HepG2 (cell line): ENCODE results near the gene GNA15. TPM values are rescaled to one million over a fixed set of nuclear protein-coding genes. Genes with fewer than 3 reads are reported as not detected.

ENCODE experiments used
- CERS6 ChIP-seq: sonication (generic); formaldehyde crosslinking; IDR thresholded peaks from 2 replicates; pipeline ENCODE4 v1.5.0; 2020; ENCODE audit warnings: missing genetic modification reagents
- GPBP1L1 ChIP-seq: sonication (generic); formaldehyde crosslinking; IDR thresholded peaks from 2 replicates; pipeline ENCODE4 v1.5.0; 2020; ENCODE audit warnings: mild to moderate bottlenecking, missing genetic modification reagents
- HOXA3 ChIP-seq: sonication (generic); formaldehyde crosslinking; IDR thresholded peaks from 2 replicates; pipeline ENCODE4 v1.5.0; 2020; ENCODE audit warnings: missing genetic modification reagents
- MAZ ChIP-seq, 2 experiments: sonication (generic) in 1 of 2; formaldehyde crosslinking in 1 of 2; IDR thresholded peaks; 2 replicates each; pipeline versions ENCODE4 v1.5.0 to v1.6.1; 2012 to 2020; ENCODE audit warnings: low read depth in 2 of 2, mild to moderate bottlenecking in 2 of 2, borderline replicate concordance in 1 of 2, improper control_type of control experiment in 1 of 2, low read length in 1 of 2, missing genetic modification reagents in 1 of 2, moderate library complexity in 1 of 2
- NFAT5 ChIP-seq: sonication (generic); formaldehyde crosslinking; IDR thresholded peaks from 2 replicates; pipeline ENCODE4 v1.4.0; 2020; ENCODE audit warnings: missing genetic modification reagents
- YEATS2 ChIP-seq: sonication (generic); formaldehyde crosslinking; IDR thresholded peaks from 2 replicates; pipeline ENCODE4 v1.4.0; 2020; ENCODE audit warnings: missing genetic modification reagents, borderline replicate concordance
- ZC3H4 ChIP-seq: sonication (generic); formaldehyde crosslinking; IDR thresholded peaks from 2 replicates; pipeline ENCODE4 v1.4.0; 2020; ENCODE audit warnings: missing genetic modification reagents, borderline replicate concordance
- ZNF562 ChIP-seq: sonication (generic); formaldehyde crosslinking; IDR thresholded peaks from 2 replicates; pipeline ENCODE4 v1.8.0; 2022; ENCODE audit warnings: missing genetic modification reagents, borderline replicate concordance
- polyA plus RNA-seq, 8 experiments: library from polyadenylated mRNA; depleted of rRNA in 3 of 8; stranded (reverse) in 7 of 8; unstranded in 1 of 8; fragments of >200 nt; fragmentation: Illumina TruSeq in 4 of 8; extraction: Trizol in 4 of 8; gene quantifications; 2 replicates each; pipeline versions ENCODE4 v1.2.1 to v1.2.3, GENCODE V29; 2011 to 2016; ENCODE audit warnings: low read depth in 4 of 8, missing spikeins in 1 of 8, mixed read lengths in 1 of 8; ENCODE audit not compliant: insufficient read depth in 1 of 8
- total RNA-seq, 5 experiments: library from RNA; depleted of rRNA; stranded (reverse); fragments of >200 nt; fragmentation: Illumina TruSeq; extraction: Trizol; gene quantifications; 2 replicates each; pipeline ENCODE4 v1.2.3, GENCODE V29; 2016; ENCODE audit warnings: low read depth in 1 of 5
- TF ChIP-seq, protein P1 (sequence below): sonication (generic); formaldehyde crosslinking; IDR thresholded peaks from 2 replicates; pipeline ENCODE4 v1.8.1; 2023; ENCODE audit warnings: mild to moderate bottlenecking, inconsistent platforms, moderate library complexity, missing genetic modification reagents, borderline replicate concordance
- TF ChIP-seq, protein P2 (sequence below): IDR thresholded peaks from 2 replicates; pipeline ENCODE4 v1.6.1; 2016; ENCODE audit warnings: low read depth, missing genetic modification reagents, missing compliant biosample characterization

The GNA15 gene
- total and polyA plus RNA-seq, 2 of the 13 experiments (the other 11 are each of a cell fraction or from before 2014, with no cell fraction given): not detected

DNA sequence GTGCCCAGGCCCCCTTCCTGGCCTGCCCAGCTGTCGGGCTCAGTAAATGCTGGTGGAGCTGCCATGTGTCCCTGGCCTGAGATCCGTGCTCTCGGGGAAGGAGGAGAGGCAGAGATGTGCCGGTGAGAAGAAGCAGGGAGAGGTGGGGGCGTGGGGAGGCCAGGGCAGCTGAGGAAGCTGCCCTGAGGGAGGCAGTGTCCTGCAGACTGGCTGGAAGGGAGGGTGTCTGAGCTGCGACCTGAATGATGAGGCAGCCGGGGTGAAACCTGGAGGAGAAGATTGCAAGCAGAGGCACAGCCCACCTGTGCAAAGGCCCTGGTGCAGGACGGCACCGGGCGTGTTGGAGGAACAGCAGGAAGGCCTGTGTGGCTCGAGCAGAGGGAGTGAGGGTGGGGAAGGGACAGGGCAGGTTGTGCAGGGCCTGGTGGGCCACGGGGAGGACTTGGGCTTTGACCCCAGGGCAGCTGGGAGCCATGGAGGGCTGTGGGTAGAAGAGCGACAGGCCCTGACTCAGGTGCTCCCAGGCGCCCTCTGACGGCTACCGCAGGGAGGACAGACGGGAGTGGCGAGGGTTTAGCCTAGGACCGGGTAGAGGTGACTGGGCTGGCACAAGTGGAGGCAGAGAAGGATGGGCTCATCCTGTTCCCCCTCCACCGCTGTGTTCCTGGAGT lies 74.6 kb downstream of the GNA15 start (continued):
- TF ChIP-seq CERS6 (CRISPR knock-in tag) (no peak), HOXA3 (CRISPR knock-in tag) (no peak; the same call in 1 of the 2 replicates), ZC3H4 (CRISPR knock-in tag) (no peak), NFAT5 (CRISPR knock-in tag) (no peak), YEATS2 (no peak), ZNF562 (CRISPR knock-in tag) (no peak), MAZ (IDR thresholded peaks at IDR 0.05; ENCODE audit: borderline replicate concordance, low read depth, low read length) (no peak), MAZ (CRISPR knock-in tag; IDR thresholded peaks at IDR 0.05; ENCODE audit: low read depth) (no peak), GPBP1L1 (CRISPR knock-in tag) (no peak)
- TF ChIP-seq, protein P1, sequence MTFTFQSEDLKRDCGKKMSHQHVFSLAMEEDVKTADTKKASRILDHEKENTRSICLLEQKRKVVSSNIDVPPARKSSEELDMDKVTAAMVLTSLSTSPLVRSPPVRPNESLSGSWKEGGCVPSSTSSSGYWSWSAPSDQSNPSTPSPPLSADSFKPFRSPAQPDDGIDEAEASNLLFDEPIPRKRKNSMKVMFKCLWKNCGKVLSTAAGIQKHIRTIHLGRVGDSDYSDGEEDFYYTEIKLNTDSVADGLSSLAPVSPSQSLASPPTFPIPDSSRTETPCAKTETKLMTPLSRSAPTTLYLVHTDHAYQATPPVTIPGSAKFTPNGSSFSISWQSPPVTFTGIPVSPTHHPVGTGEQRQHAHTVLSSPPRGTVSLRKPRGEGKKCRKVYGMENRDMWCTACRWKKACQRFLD: no peak
- TF ChIP-seq, protein P2, sequence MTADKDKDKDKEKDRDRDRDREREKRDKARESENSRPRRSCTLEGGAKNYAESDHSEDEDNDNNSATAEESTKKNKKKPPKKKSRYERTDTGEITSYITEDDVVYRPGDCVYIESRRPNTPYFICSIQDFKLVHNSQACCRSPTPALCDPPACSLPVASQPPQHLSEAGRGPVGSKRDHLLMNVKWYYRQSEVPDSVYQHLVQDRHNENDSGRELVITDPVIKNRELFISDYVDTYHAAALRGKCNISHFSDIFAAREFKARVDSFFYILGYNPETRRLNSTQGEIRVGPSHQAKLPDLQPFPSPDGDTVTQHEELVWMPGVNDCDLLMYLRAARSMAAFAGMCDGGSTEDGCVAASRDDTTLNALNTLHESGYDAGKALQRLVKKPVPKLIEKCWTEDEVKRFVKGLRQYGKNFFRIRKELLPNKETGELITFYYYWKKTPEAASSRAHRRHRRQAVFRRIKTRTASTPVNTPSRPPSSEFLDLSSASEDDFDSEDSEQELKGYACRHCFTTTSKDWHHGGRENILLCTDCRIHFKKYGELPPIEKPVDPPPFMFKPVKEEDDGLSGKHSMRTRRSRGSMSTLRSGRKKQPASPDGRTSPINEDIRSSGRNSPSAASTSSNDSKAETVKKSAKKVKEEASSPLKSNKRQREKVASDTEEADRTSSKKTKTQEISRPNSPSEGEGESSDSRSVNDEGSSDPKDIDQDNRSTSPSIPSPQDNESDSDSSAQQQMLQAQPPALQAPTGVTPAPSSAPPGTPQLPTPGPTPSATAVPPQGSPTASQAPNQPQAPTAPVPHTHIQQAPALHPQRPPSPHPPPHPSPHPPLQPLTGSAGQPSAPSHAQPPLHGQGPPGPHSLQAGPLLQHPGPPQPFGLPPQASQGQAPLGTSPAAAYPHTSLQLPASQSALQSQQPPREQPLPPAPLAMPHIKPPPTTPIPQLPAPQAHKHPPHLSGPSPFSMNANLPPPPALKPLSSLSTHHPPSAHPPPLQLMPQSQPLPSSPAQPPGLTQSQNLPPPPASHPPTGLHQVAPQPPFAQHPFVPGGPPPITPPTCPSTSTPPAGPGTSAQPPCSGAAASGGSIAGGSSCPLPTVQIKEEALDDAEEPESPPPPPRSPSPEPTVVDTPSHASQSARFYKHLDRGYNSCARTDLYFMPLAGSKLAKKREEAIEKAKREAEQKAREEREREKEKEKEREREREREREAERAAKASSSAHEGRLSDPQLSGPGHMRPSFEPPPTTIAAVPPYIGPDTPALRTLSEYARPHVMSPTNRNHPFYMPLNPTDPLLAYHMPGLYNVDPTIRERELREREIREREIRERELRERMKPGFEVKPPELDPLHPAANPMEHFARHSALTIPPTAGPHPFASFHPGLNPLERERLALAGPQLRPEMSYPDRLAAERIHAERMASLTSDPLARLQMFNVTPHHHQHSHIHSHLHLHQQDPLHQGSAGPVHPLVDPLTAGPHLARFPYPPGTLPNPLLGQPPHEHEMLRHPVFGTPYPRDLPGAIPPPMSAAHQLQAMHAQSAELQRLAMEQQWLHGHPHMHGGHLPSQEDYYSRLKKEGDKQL: no peak
